BE2C (cell line): ENCODE results near the gene EMP2.

ENCODE experiments used
- DNase-seq: peaks from one replicate; pipeline ENCODE4 v3.0.0-alpha.2; 2020
- H3K27me3 ChIP-seq: fragments of 250-450 bp; sonication (Bioruptor Pico); 2 replicates; pipeline ENCODE4 v1.5.1; 2020; ENCODE audit warnings: mild to moderate bottlenecking
- H3K36me3 ChIP-seq: fragments of 250-450 bp; sonication (Bioruptor Pico); 2 replicates; pipeline ENCODE4 v1.5.1; 2020; ENCODE audit warnings: mild to moderate bottlenecking
- H3K4me1 ChIP-seq: fragments of 250-450 bp; sonication (Bioruptor Pico); 2 replicates; pipeline ENCODE4 v1.5.1; 2020
- H3K4me3 ChIP-seq: 2 replicates; pipeline ENCODE4 v1.5.1; 2011; ENCODE audit warnings: low read depth, low read length
- H3K9me3 ChIP-seq: fragments of 250-450 bp; sonication (Bioruptor Pico); 2 replicates; pipeline ENCODE4 v1.5.1; 2020
- CTCF ChIP-seq: IDR thresholded peaks from 2 replicates; pipeline ENCODE4 v1.5.1; 2012; ENCODE audit warnings: mild to moderate bottlenecking, low read depth, low read length

The EMP2 gene

DNA sequence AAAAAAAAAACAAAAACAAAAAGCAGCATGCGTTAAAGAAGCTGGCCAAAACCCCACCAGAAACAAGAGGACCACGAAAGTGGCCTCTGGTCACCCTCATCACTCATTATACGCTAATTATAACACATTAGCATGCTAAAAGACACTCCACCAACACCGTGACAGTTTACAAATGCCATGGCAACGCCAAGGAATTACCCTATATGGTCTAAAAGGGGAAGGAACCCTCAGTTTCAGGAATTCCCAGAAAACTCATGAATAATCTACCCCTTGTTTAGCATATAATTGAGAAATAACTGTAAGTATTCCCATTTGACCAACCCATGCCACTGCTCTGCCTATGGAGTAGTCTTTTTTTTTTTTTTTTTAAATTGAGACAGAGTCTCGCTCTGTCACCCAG lies 77.6 kb downstream of the EMP2 start:
- no peaks in the 10 kb centered on the region for H3K27me3 ChIP-seq
- H3K9me3 ChIP-seq: no peaks in the 10 kb centered on the region
- no peaks in the 10 kb centered on the region for H3K4me1 ChIP-seq
- no peaks in the 10 kb centered on the region for H3K36me3 ChIP-seq
- no peak for DNase-seq
- no peak for TF ChIP-seq CTCF
- H3K4me3 ChIP-seq: no peak overlapping the region

- DNase-seq: no peak
- no peaks in the 10 kb centered on the region for H3K9me3 ChIP-seq
- no peaks in the 10 kb centered on the region for H3K36me3 ChIP-seq
- no peak for TF ChIP-seq CTCF
- no peak overlapping the region for H3K4me3 ChIP-seq
- no peaks in the 10 kb centered on the region for H3K27me3 ChIP-seq
- H3K4me1 ChIP-seq: no peaks in the 10 kb centered on the region
Measured at GRCh38 chr16:10501016-10501607, 79.3 kb downstream of the EMP2 start.

DNA sequence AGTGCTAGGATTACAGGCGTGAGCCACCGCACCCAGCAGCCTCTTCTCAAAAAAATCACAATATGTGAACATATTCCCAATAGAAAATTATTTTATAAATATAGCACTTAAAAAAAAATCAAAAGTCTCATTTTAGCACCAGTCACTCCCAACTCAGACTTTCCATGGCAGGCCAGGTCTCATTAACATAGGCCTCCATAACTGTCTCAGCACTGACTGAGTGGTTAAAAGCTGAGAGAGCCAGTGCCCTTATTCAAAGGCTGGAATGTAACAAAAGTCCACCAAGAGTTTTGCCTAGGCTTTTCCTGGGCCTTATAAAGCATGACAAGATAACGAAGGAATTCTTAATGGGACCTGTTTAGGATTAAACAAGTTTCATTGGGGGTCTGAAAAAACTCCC lies 79.8 kb downstream of the EMP2 start:
- Histone ChIP-seq H3K27me3 (no peaks in the 10 kb centered on the region), H3K9me3 (no peaks in the 10 kb centered on the region), H3K4me3 (no peak overlapping the region), H3K4me1 (no peaks in the 10 kb centered on the region), H3K36me3 (no peaks in the 10 kb centered on the region)
- no peak for TF ChIP-seq CTCF
- no peak for DNase-seq

- Histone ChIP-seq H3K27me3 (no peaks in the 10 kb centered on the region), H3K36me3 (no peaks in the 10 kb centered on the region), H3K9me3 (no peaks in the 10 kb centered on the region), H3K4me3 (no peak overlapping the region), H3K4me1 (no peaks in the 10 kb centered on the region)
- DNase-seq: no peak
- no peak for TF ChIP-seq CTCF
Measured at GRCh38 chr16:10497132-10498101, 83.0 kb downstream of the EMP2 start.

DNA sequence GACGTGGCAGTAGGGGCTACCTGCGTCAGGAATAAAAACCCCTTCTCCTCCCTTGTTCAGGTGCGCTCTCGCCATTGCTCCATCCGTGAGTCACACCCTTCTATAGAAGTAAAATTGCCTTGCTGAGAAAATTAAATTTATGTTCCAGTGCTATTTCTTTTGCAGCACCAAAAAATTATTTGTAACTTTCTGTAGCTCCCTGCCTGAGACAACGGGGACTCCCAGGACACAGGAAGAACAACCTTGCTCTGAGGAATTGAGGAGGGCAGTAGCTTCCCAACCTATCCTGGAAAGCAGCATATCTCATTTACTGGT lies 85.4 kb downstream of the EMP2 start:
- TF ChIP-seq CTCF: no peak
- H3K36me3 ChIP-seq: no peaks in the 10 kb centered on the region
- no peaks in the 10 kb centered on the region for H3K27me3 ChIP-seq
- H3K4me1 ChIP-seq: no peaks in the 10 kb centered on the region
- no peak overlapping the region for H3K4me3 ChIP-seq
- H3K9me3 ChIP-seq: no peaks in the 10 kb centered on the region
- DNase-seq: no peak
